GM12864 (cell line): ENCODE data around the gene CDC6.

Source experiments
- DNase-seq: peaks from one replicate; pipeline ENCODE4 v3.0.0-alpha.2; 2011; ENCODE audit warnings: low read depth
- H3K4me3 ChIP-seq: 2 replicates; pipeline ENCODE4 v1.5.1; 2011; ENCODE audit warnings: mild to moderate bottlenecking, low read depth, low read length, control low read depth
- CTCF ChIP-seq: IDR thresholded peaks from 2 replicates; pipeline ENCODE4 v1.5.1; 2011; ENCODE audit warnings: low read depth, mild to moderate bottlenecking, moderate library complexity, low read length, control low read depth, inconsistent platforms; ENCODE audit errors: missing control alignments

CDC6 gene

GRCh38 chr17:40287494-40288369 lies at the start of gene CDC6:
Gene CDC6, plus strand, starts transcription at chr17:40287879. Its CDS starts 1,542 bp downstream, at chr17:40289421.
- peak; percentile 98 for DNase-seq
- TF ChIP-seq CTCF, result no peak

GRCh38 chr17:40241252-40241834 lies 46.3 kb upstream of the CDC6 start:
- DNase-seq, result no peak
- no peak for TF ChIP-seq CTCF
- H3K4me3 ChIP-seq, result no peak overlapping the region

More at GRCh38 chr17:40287494-40288369, at the start of gene CDC6:
- H3K4me3 ChIP-seq, result peak within 1 kb of the TSS; percentile 79

- DNase-seq, result no peak
Measured at GRCh38 chr17:40242774-40243173, 44.9 kb upstream of the CDC6 start.

GRCh38 chr17:40243761-40244160 lies 43.9 kb upstream of the CDC6 start:
- no peak for DNase-seq
- no peak for TF ChIP-seq CTCF
- no peak overlapping the region for H3K4me3 ChIP-seq

More at GRCh38 chr17:40242774-40243173, 44.9 kb upstream of the CDC6 start:
- no peak overlapping the region for H3K4me3 ChIP-seq
- no peak for TF ChIP-seq CTCF

- TF ChIP-seq CTCF, result no peak
- no peak overlapping the region for H3K4me3 ChIP-seq
- no peak for DNase-seq
Measured at GRCh38 chr17:40244255-40244654, 43.4 kb upstream of the CDC6 start.

- no peak overlapping the region for H3K4me3 ChIP-seq
- no peak for TF ChIP-seq CTCF
- no peak for DNase-seq
Measured at GRCh38 chr17:40247926-40248495, 39.7 kb upstream of the CDC6 start.
